ENCODE measurements around the gene UBR2.

UBR2 gene

DNA sequence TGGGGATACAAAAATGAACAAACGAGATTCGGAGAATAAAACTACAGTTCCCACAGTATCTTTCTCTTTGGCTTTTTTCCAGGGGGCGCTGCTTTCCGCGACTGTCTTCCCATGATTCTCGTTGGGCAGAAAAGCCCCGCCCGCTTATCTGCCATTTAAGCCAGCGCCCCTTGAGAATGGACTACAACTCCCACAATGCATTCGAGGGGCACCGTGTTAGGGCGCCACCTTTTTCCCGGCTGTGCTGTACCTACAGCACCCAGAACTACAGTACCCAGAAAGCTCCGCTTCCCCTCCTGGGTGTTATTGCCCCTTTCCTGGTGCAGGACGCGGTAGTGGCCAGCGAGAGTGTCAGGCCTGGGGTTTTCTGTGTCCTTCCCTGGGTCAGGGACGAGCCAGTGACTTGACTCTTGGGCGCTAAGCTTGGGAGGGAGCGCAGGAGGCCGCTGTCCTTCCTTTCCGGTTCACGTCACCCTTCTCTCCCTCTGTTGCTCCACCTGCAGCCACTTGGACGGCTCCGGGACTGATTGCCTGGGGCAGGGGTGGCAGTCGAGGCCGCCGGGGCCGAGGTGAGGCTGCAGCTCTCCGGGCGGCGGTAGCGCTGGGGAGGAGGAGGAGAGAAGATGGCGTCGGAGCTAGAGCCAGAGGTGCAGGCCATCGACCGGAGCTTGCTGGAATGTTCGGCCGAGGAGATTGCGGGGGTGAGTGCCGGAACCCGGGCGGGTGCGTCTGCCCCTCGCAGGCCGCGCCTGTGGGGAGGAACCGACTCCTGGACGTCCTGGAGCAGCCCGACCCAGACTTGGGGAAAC lies at the start of gene UBR2:
Gene UBR2 (plus strand): TSS at position 333 of the 809 bp plus-strand sequence. CDS start 291 bp downstream, at position 624.
- peak; percentile 97 for DNase-seq

DNA sequence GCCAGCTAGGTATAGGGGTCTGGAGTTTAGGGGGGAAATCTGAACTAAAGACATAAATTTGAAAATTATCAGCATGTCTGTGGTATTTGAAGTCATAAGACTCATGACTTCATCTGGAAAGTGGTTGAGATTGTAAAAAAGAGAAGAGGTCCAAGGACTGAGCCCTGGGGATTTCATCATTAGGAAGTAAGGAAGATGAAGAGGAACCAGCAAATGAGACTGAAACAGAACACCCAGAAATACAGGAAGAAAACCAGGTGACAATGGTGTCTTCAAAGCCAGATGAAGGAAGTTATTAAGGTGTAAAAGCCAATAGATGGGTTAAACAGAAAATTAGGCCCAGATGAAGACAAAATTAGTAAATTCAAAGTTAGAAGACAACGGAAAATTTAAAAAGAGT lies 49.1 kb upstream of the UBR2 start:
- no peak for DNase-seq

DNA sequence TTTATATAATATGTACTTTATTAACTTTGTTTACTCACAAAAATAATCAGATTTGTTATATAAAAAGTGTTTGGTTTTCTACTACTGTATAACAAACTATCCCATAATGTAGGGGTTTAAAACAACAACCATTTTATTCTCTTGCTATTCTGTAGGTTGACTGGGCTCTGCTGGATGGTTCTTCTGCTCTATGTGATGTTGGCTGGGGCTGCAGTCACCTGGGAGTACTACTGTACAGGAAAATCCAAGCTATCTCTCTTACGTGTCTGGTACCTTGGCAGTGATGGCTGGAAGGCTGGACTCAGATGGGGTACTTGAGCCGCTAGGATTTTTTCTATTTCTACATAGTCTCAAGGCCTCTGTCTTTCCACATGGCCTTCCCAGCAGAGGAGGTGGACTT lies 44.0 kb upstream of the UBR2 start:
- no peak for DNase-seq

DNA sequence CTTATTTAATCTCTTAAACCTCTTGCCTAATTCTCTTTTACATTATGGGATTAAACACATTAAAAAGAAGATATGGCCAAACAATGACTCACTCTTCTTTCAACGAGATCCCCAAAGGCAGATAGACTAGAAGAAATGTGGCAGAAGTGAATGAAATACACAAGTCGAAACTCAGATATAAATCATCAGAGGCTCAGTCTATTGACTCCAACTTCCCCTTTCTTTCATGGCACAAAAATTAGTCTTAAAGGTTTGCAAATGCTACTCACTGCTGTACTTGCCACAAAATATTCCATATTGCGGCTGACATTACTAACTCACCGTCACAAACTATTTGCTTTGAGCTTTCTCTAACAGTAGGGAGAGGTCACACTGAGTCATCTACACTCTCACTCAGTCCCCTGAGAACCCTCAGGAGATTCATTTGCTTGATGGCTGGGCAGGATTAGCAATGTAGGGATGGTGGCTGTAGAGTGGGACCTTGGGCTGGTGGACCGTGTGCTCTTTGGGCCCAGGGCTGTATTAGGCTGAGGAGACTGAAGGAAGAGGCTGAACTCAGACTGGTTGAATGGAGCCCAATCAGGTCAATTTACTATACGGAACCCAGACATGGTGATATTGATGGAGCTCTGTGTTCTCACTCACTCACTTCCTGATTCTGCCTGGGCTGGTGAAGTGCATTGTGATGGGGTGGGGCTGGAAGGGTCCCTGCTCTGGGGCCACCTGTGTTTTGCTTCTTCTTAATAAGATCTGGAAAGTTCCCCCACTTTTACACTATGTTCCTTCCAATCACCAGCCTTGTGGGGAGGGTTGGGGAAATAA lies 42.8 kb upstream of the UBR2 start:
- no peak for DNase-seq

DNA sequence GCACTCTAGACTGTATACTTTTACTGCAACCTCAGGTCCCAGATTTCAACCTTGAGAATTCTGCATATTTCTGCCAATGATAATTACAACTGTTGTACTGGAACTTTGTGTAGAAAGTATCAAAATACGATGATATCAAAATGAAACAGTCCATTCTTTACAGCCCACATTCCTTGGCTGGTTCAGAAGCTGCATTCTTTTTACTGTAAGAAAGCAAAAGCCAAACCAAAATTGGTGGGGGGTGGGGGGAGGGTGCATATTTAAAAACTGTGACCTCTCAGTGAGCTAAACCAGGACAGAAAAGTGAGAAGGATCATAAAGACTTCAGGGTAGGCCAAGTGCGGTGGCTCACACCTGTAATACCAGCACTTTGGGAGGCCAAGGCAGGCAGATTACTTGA lies 41.8 kb upstream of the UBR2 start:
- no peak for DNase-seq

DNA sequence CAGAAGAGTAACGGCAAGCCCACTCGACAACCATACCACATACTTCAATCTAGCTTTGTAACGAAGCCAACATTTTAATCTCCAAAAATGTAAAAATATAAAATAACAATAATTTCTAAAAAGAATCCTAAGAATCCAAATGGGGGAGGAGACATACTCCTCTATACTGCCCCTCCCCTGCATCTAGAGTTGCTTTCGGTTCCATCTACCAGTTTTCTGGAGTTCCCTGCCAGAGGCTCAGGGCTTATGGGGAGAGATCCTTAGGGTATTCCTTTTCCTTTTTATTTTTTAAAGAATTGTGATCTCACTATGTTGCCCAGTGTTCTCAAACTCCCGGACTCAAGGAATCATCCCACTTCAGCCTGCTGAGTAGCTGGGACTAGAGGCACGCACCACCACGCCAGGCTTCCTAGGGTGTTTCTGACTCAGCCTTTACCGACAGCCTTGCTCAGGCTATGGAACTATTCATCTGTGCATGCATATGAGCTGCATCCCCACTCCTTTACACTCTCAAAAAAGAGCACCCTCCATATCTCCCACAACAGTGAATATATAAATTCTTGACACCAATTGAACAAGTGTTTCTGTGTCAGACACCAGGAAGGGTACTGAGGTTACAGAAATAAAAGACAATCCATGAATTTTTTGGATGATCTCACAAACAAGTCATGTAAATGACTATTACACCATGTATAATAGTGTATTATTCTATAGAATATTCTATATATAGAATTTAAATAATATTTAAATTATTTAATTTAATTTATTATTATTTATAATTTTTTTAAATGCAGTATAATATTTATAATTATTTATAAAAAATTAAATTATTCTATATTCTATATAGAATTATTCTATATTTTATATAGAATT lies 40.7 kb upstream of the UBR2 start:
- DNase-seq, result no peak

DNA sequence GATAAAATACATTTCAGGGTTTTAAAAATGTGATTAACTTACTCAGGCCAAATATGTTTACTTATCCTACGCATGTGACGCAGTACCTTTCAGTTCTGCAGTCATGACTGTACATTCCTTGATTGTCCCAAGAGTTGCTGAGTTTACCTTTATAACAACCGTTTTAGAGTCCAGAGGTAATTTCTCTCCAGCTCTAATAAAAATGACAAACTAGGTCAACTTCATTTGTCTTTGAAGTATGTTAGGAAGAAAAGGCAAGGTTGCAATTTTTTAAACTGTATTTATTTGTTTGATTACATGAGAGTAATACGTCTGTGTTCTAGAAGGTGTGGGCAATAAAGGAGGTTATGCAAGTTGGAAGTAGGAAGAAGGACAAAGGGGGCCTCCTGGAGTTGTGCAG lies 38.6 kb upstream of the UBR2 start:
- no peak for DNase-seq

DNA sequence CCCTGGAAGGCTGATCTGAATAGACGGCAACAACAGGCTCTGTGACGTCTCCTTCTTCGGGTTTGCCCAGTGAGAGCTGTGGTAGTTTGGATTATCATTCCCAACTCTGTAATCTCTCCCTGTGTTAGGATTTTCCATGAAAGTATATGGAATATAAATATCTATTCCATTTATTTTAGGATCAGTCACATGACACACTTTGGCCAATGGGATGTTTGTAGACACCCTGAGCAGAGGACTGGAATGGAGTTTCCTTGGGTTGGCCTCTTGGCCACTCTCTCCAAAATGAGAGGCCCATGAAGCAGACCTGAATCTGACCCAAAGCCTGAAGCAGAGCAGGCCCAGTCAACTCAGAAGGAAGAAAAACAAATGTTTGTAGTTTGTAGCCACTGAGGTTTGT lies 37.2 kb upstream of the UBR2 start:
- DNase-seq, result no peak

DNA sequence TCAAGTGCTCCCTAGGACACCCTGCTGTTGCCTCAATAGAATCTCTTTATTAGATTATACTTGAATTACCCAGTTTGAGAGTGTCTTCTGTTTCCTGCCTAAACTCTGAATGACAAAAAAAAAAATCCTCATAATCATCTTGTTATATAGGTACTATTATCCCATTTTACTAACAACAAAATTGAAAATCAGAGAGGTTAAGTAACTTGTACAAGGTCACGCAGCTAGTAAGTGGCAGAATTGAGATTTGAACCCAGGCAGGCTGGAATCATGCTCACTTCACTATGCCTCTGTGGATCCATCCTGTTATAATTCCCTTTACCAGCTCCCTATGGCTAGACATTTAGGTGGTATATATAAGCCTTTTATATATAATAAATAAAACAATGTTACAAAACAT lies 36.6 kb upstream of the UBR2 start:
- DNase-seq, result no peak

DNA sequence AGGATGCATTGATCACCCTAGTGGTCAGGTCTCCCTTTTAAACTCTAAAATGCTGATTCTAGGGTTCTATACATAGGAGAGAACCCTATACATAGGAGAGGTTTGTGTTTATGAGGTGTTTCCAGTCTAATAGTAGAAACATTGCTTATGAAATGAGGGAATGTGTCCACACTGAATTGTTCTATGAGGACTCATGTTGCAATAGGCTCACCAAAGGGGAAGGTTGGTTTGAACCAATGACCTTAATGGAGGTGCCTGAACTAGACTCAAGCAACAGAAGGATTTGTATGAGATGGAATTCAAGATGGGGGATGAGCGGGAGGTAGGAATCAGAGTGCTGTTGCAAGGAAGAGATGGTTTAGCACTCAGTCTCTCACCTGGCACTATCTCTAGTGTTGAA lies 33.5 kb upstream of the UBR2 start:
- DNase-seq, result no peak

DNA sequence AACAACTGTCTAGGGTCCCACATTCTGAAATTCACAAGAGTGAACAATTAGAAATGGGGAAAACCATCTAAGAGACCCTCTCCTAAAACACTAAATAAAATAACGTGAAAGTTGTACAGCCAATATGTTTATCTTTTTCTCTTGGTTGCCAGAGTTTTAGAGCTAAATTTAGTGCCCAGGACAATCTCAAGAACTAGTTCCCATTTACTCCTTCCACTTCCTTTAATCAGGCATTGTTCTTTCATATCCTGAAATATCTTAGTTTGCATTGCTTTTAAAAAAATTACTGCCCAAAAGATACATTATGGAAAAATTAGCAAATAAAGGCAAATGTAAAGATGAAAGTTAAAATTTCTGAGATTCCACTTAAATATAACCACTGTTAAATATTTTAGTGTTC lies 33.1 kb upstream of the UBR2 start:
- no peak for DNase-seq

DNA sequence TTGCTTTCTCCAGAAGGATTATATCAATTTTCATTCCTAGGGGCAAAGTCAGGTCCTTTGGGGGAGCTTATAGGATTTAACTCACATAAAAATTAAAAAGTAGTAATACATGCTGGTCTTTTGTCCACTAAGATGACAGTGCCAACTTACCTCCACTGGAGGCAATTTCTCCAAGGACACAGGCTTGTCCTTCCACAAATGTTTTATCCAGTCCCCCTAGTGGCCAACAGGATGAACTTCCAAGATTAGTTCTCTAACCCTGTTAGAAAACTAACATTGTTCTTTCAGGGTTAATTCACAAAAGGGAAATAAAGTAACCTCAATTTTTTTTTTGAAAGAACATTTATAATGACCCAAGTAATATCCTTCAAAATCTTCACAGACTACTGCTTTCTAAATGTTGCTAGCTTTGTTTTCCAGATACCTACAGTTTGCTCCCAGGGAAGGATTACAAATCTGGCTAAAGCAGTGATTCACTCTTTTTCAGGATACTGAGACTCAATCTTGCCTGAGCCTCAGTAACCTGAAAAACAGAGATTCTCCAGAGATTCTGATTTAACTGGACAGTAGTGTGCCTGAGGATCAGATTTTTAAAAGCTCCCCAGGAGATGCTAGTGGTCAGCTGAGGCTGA lies 31.7 kb upstream of the UBR2 start:
- DNase-seq, result no peak

DNA sequence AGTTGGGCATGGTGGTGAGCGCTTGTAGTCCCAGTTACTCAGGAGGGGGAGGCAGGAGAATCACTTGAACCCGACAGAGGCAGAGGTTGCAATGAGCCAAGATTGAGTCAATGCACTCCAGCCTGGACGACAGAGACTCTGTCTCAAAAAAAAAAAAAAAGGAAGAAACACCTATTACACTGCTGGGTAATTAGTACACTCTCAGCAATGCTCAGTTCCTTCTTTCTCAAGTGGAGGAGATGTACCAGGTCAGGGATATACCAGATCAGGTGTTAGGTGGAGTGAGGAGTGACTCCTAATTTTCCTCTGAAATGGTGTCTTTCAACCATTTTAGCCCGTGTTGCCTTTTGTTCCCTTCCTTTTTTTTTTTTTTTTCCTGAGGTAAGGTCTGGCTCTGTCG lies 30.0 kb upstream of the UBR2 start:
- no peak for DNase-seq

DNA sequence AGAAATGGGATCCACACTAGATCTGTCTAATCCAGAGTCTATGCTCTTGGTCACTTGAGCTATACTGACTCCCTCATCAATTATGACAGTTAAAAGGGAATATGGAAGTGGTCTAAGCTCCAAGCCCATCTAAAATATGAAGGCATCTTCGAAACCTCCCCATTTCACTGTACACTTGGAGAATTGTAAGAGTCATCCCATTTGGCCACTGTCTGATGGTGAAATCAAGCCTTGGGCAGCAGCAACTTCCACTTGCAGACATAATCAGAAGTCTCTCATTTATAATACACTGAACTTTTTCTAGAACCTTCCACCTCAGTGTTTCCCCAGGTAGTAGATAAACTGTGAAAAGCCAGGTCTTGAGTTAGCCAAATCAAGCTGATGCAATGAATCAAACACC lies 26.3 kb upstream of the UBR2 start:
- DNase-seq, result no peak

DNA sequence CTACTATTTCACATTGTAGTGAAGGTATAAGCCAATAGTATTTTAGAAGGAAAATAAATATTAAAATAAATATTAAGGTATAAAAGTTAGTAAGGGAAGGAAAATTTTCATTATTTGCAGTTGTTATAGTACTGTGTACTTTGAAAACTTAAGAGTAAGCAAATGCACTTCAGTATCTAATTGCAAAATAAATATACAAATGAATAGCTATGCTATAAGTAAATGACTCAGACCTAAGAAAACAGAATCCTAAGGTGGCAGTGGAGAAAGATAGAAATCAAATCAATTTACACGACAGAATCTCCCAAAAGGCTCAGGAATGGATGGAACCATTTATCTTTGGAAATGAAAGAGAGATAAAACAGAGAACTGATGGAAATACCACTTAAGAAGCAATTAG lies 24.7 kb upstream of the UBR2 start:
- no peak for DNase-seq

DNA sequence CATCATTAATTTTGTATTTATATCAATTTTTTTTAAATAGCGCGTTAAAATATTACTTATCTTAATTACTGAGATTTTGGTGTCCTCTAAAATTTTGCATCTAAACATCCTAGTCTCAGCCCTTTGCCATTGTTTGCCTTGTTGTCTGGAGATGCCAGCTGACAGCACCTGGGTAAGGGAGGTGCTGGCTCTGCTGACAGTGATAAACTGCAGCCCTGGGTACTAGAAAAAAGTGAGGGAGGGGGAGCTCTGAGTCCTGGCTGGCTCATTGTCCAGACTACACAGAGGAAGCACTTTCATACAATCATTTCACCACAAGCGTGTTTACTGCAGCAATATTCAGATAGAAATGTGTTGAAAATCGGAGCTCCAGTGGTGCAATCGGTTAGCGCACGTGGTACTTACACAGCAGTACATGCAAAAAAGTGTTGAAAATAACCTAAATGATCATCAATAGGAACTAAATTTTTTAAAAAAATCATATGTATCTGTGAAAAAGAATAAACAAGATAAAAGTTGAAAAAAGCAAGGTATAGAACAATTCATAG lies 18.5 kb upstream of the UBR2 start:
- no peak for DNase-seq

DNA sequence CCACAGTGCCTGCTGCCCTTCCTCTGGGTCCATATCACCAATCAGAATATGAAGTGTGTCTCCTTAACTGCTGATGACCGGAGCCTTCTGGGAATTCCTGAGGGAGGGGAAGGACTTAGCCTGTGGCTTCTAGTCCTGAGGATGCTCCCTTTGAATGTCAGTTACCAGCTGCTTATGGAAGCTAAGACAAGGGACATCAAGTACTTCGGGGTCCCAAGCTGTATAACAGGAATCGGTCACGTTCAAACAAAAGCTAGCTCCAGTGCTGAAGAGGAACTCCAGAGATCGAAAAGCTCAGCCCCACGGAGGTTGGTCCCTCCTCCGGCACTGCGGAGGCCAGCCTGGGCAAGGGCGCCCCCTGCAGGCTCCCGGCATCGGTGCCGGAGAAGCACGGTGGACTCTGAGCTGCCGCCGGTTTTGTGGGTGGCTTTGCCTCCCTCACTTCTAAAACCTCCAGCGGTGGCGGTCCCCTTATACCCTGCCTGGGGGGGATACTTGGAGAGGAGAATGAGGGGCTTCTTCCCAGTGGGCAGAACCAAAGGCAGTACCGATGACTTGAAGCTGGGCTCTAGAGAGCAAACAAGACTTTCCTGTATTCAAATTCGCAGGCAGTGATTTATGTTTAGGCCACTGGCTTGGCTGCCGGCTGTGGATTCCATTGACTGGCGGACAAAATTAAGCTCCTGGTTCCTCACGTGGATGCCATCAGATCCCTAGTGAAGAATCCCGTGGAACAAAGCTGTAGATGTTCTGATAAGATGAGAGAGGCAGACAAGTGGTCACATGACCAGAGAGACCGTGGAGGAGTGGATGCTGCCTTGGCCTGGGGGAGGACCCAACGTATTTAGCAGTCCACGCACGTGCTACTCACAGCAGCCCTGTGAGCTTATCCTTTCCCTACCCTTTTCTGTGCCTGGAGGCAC lies 16.2 kb upstream of the UBR2 start:
- peak; percentile 96 for DNase-seq

DNA sequence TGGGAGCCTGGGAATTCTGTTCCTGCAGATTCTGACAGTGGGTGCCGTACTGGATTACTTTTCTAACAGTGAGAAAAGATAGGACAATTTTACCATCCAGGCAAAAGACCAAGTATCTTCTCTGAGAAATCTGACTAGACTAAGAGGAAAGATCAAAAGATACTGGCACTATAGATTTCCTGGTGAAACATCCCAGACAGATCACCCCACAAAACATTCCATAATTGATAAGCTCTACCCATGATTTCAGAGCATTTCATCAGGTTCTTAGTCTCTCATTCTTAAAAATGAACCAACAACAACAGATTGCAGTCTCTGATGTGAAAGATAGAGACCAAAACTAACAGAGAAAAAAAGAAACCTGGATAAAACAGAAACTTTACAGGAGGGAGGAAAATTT lies 13.6 kb upstream of the UBR2 start:
- no peak for DNase-seq

DNA sequence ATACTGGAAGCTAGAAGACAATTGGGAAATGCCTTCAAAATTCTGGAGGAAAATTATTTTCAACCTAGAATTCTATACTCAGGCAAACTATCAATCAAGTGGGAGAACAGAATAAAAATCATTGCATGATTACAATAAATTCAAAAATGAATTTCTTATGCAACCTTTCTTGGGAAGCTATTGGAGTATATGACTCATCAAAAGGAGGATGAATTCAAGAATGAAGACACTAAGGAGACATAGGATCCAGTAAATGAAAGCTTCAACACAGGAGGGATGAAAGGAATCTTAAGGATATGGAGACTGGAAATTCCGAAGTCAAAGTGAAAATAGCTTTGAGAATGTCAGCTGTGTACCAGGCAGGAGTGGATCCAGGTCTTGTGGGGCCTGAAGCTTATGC lies 12.6 kb upstream of the UBR2 start:
- no peak for DNase-seq

DNA sequence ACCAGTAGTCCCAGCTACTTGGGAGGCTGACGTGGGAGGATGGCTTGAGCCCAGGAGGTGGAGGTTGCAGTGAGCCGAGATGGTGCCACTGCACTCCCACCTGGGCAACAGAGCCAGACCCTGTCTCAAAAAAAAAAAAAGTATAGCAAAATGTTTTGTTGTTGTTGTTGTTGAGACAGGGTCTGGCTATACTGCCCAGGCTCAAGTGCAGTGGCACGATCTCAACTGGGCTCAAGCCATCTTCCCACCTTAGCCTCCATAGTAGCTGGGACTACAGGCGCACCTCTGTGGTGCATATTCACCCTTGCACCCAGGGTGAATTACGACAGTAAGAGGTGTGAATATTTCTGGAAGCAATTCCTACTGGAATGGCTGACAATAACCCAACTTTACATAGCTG lies 11.4 kb upstream of the UBR2 start:
- no peak for DNase-seq
